IPS-20b (cell line): ENCODE data around the gene UNC5A.

Source experiments
- H3K27ac ChIP-seq: one replicate; pipeline ENCODE4 v1.5.1; 2013; ENCODE audit warnings: low read length
- H3K27me3 ChIP-seq: 2 replicates; pipeline ENCODE4 v1.6.1; 2013; ENCODE audit warnings: mild to moderate bottlenecking, low read length, inconsistent platforms; ENCODE audit not compliant: insufficient read depth
- H3K36me3 ChIP-seq: 2 replicates; pipeline ENCODE4 v1.6.1; 2013; ENCODE audit warnings: low read depth, mild to moderate bottlenecking, inconsistent platforms, low read length, moderate library complexity; ENCODE audit not compliant: insufficient read depth
- H3K4me1 ChIP-seq: 2 replicates; pipeline ENCODE4 v1.6.1; 2013; ENCODE audit warnings: mild to moderate bottlenecking, control low read depth, inconsistent platforms, low read length, moderate library complexity; ENCODE audit not compliant: insufficient read depth
- H3K4me3 ChIP-seq: 2 replicates; pipeline ENCODE4 v1.5.1; 2013; ENCODE audit warnings: mild to moderate bottlenecking, low read length, inconsistent platforms
- H3K9ac ChIP-seq: 2 replicates; pipeline ENCODE4 v1.6.1; 2013; ENCODE audit warnings: low read depth, mild to moderate bottlenecking, inconsistent platforms, low read length, moderate library complexity
- H3K9me3 ChIP-seq: 2 replicates; pipeline ENCODE4 v1.6.1; 2013; ENCODE audit warnings: mild to moderate bottlenecking, low read depth, low read length, inconsistent platforms; ENCODE audit not compliant: insufficient read depth

The UNC5A gene

GRCh38 chr5:176794509-176794908 lies 15.8 kb upstream of the UNC5A start:
- peaks cover 5% of the 10 kb centered on the region; the same call in 1 of the 2 replicates for H3K4me1 ChIP-seq
- no peak overlapping the region for H3K4me3 ChIP-seq
- H3K9ac ChIP-seq = no peak overlapping the region
- peaks cover 23% of the 10 kb centered on the region for H3K27me3 ChIP-seq
- no peaks in the 10 kb centered on the region for H3K36me3 ChIP-seq
- no peak overlapping the region for H3K27ac ChIP-seq
- no peaks in the 10 kb centered on the region for H3K9me3 ChIP-seq

GRCh38 chr5:176796411-176796810 lies 13.9 kb upstream of the UNC5A start:
- no peak overlapping the region for H3K9ac ChIP-seq
- H3K4me1 ChIP-seq = no peaks in the 10 kb centered on the region; the same call in 1 of the 2 replicates
- H3K27ac ChIP-seq = no peak overlapping the region
- H3K36me3 ChIP-seq = no peaks in the 10 kb centered on the region
- peaks cover 6% of the 10 kb centered on the region; the same call in 1 of the 2 replicates for H3K27me3 ChIP-seq
- no peaks in the 10 kb centered on the region for H3K9me3 ChIP-seq
- H3K4me3 ChIP-seq = no peak overlapping the region

- H3K9me3 ChIP-seq = no peaks in the 10 kb centered on the region
- H3K36me3 ChIP-seq = no peaks in the 10 kb centered on the region
- no peak overlapping the region for H3K27ac ChIP-seq
- H3K4me3 ChIP-seq = no peak overlapping the region
- H3K27me3 ChIP-seq = peaks cover 6% of the 10 kb centered on the region; the same call in 1 of the 2 replicates
- no peaks in the 10 kb centered on the region; the same call in 1 of the 2 replicates for H3K4me1 ChIP-seq
- H3K9ac ChIP-seq = no peak overlapping the region
These were observed 13.4 kb upstream of the UNC5A start for GRCh38 chr5:176796970-176797369.

GRCh38 chr5:176797456-176798050 lies 12.8 kb upstream of the UNC5A start:
- Histone ChIP-seq H3K9me3 (no peaks in the 10 kb centered on the region), H3K36me3 (no peaks in the 10 kb centered on the region), H3K27ac (no peak overlapping the region), H3K4me1 (no peaks in the 10 kb centered on the region; the same call in 1 of the 2 replicates), H3K4me3 (no peak overlapping the region), H3K27me3 (peaks cover 6% of the 10 kb centered on the region; the same call in 1 of the 2 replicates), H3K9ac (no peak overlapping the region)

GRCh38 chr5:176798086-176798876 lies 12.1 kb upstream of the UNC5A start:
- Histone ChIP-seq H3K36me3 (no peaks in the 10 kb centered on the region), H3K9ac (no peak overlapping the region), H3K27ac (no peak overlapping the region), H3K4me1 (no peaks in the 10 kb centered on the region), H3K4me3 (no peak overlapping the region), H3K27me3 (peaks cover 6% of the 10 kb centered on the region; the same call in 1 of the 2 replicates), H3K9me3 (no peaks in the 10 kb centered on the region)

GRCh38 chr5:176798949-176799348 lies 11.4 kb upstream of the UNC5A start:
- H3K9me3 ChIP-seq = no peaks in the 10 kb centered on the region
- no peak overlapping the region for H3K9ac ChIP-seq
- no peak overlapping the region for H3K4me3 ChIP-seq
- peaks cover 8% of the 10 kb centered on the region; the same call in 1 of the 2 replicates for H3K27me3 ChIP-seq
- no peak overlapping the region for H3K27ac ChIP-seq
- no peaks in the 10 kb centered on the region for H3K36me3 ChIP-seq
- H3K4me1 ChIP-seq = no peaks in the 10 kb centered on the region

- Histone ChIP-seq H3K36me3 (no peaks in the 10 kb centered on the region), H3K4me1 (no peaks in the 10 kb centered on the region), H3K27ac (no peak overlapping the region), H3K9ac (no peak overlapping the region), H3K4me3 (no peak overlapping the region), H3K27me3 (peaks cover 12% of the 10 kb centered on the region; the same call in 1 of the 2 replicates), H3K9me3 (no peaks in the 10 kb centered on the region)
These were observed 10.9 kb upstream of the UNC5A start for GRCh38 chr5:176799488-176799887.

GRCh38 chr5:176800024-176800423 lies 10.3 kb upstream of the UNC5A start:
- H3K27ac ChIP-seq = no peak overlapping the region
- H3K27me3 ChIP-seq = peaks cover 16% of the 10 kb centered on the region
- no peaks in the 10 kb centered on the region for H3K36me3 ChIP-seq
- H3K4me3 ChIP-seq = no peak overlapping the region
- H3K9ac ChIP-seq = no peak overlapping the region
- H3K9me3 ChIP-seq = no peaks in the 10 kb centered on the region
- no peaks in the 10 kb centered on the region for H3K4me1 ChIP-seq

GRCh38 chr5:176802116-176802784 lies 8.1 kb upstream of the UNC5A start:
- no peaks in the 10 kb centered on the region for H3K9me3 ChIP-seq
- H3K27ac ChIP-seq = no peak overlapping the region
- H3K4me3 ChIP-seq = no peak overlapping the region
- peaks cover 30% of the 10 kb centered on the region for H3K27me3 ChIP-seq
- H3K36me3 ChIP-seq = no peaks in the 10 kb centered on the region
- no peaks in the 10 kb centered on the region for H3K4me1 ChIP-seq
- no peak overlapping the region for H3K9ac ChIP-seq

GRCh38 chr5:176803068-176803942 lies 7.1 kb upstream of the UNC5A start:
- H3K27me3 ChIP-seq = peaks cover 41% of the 10 kb centered on the region
- no peaks in the 10 kb centered on the region for H3K4me1 ChIP-seq
- H3K4me3 ChIP-seq = no peak overlapping the region
- no peaks in the 10 kb centered on the region for H3K9me3 ChIP-seq
- H3K36me3 ChIP-seq = no peaks in the 10 kb centered on the region
- H3K9ac ChIP-seq = no peak overlapping the region
- no peak overlapping the region for H3K27ac ChIP-seq

GRCh38 chr5:176803943-176804498 lies 6.3 kb upstream of the UNC5A start:
- H3K9ac ChIP-seq = no peak overlapping the region

More at GRCh38 chr5:176803943-176804498, 6.3 kb upstream of the UNC5A start:
- Histone ChIP-seq H3K27me3 (peaks cover 48% of the 10 kb centered on the region), H3K36me3 (no peaks in the 10 kb centered on the region), H3K4me3 (no peak overlapping the region), H3K4me1 (peaks cover 1% of the 10 kb centered on the region; the same call in 1 of the 2 replicates), H3K9me3 (no peaks in the 10 kb centered on the region), H3K27ac (no peak overlapping the region)
